ENCODE results near the gene LRP10.

DNA sequence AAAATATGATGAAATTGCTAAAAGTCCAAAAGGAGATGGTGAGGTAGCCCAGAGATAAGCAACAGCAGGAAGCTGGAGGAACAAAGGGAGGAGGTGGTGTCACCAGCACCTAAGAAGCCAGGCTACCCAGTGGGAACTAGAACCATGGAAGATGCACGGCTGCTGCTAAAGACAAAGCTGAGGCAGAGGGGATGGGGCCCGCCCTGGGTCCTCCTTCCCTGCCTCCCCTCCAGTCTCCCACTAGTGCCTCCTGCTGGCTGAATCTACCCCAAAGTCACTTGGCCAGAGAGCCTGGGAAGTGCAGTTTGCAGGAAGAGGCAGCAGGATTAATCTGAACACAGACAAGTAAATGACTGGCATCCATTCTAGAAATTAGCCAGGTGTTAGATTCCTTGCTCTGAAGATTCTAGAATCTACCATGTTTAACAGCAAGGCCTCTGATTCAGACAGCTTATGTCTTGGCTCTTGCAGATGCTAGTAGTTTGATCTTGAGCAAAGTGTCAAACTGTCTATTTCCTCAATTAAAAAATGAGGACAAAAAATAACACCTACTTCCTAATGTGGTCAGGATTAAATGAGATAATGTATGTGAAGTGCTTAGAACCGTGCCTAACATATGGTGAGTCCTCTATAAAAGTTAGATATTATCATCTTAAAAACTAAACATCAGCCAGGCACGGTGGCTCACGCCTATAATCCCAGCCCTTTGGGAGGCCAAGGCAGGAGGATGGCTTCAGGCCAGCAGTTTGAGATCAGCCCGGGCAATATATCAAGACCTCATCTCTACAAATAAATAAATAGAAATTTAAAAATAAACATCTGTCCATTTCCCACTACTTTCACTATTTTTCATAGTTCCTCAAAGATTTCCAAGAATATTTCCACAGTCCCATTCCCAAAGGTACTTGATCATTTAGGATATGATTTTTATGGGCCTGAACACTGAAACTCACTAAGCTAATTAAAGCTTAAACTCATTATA lies 5.8 kb upstream of the LRP10 start:
- TF ChIP-seq, protein P1, sequence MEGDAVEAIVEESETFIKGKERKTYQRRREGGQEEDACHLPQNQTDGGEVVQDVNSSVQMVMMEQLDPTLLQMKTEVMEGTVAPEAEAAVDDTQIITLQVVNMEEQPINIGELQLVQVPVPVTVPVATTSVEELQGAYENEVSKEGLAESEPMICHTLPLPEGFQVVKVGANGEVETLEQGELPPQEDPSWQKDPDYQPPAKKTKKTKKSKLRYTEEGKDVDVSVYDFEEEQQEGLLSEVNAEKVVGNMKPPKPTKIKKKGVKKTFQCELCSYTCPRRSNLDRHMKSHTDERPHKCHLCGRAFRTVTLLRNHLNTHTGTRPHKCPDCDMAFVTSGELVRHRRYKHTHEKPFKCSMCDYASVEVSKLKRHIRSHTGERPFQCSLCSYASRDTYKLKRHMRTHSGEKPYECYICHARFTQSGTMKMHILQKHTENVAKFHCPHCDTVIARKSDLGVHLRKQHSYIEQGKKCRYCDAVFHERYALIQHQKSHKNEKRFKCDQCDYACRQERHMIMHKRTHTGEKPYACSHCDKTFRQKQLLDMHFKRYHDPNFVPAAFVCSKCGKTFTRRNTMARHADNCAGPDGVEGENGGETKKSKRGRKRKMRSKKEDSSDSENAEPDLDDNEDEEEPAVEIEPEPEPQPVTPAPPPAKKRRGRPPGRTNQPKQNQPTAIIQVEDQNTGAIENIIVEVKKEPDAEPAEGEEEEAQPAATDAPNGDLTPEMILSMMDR (IDR thresholded peaks at IDR 0.05; ENCODE audit: insufficient read depth, low read length, poor library complexity, severe bottlenecking), result peak; percentile 19
- TF ChIP-seq EZH2phosphoT487 (conservative IDR thresholded peaks at IDR 0.05; ENCODE audit: low read length), result no peak
